ENCODE measurements around the gene CCDC92B.

GRCh38 chr17:2734939-2735338 lies 14.5 kb downstream of the CCDC92B start:
- no peak for TF ChIP-seq POLR2A (IDR thresholded peaks at IDR 0.05)
- no peak for TF ChIP-seq POLR2AphosphoS5 (IDR thresholded peaks at IDR 0.05)
- no peak for TF ChIP-seq CTCF (IDR thresholded peaks at IDR 0.05)
- no peak for TF ChIP-seq EP300 (IDR thresholded peaks at IDR 0.05)

Measured in stomach (tissue), 4 donors.